Measurements from ENCODE around the gene C3orf22.

C3orf22 gene

GRCh38 chr3:126581569-126581968 lies 22.8 kb upstream of the C3orf22 start:
- DNase-seq (ENCODE audit: low read depth) = no peak
- no peak overlapping the region for H3K4me3 ChIP-seq (ENCODE audit: low read depth, low read length)
- TF ChIP-seq, protein P1, sequence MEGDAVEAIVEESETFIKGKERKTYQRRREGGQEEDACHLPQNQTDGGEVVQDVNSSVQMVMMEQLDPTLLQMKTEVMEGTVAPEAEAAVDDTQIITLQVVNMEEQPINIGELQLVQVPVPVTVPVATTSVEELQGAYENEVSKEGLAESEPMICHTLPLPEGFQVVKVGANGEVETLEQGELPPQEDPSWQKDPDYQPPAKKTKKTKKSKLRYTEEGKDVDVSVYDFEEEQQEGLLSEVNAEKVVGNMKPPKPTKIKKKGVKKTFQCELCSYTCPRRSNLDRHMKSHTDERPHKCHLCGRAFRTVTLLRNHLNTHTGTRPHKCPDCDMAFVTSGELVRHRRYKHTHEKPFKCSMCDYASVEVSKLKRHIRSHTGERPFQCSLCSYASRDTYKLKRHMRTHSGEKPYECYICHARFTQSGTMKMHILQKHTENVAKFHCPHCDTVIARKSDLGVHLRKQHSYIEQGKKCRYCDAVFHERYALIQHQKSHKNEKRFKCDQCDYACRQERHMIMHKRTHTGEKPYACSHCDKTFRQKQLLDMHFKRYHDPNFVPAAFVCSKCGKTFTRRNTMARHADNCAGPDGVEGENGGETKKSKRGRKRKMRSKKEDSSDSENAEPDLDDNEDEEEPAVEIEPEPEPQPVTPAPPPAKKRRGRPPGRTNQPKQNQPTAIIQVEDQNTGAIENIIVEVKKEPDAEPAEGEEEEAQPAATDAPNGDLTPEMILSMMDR (IDR thresholded peaks at IDR 0.05; ENCODE audit: control insufficient read depth, extremely low read depth, insufficient read depth) = no peak

- no peak overlapping the region for H3K4me3 ChIP-seq (ENCODE audit: low read depth, low read length)
- DNase-seq (ENCODE audit: low read depth) = no peak
- TF ChIP-seq, protein P1 (IDR thresholded peaks at IDR 0.05; ENCODE audit: control insufficient read depth, extremely low read depth, insufficient read depth) = no peak
Measured at GRCh38 chr3:126580746-126581145, 22.0 kb upstream of the C3orf22 start.

GRCh38 chr3:126578702-126579101 lies 20.0 kb upstream of the C3orf22 start:
- TF ChIP-seq, protein P1 (IDR thresholded peaks at IDR 0.05; ENCODE audit: control insufficient read depth, extremely low read depth, insufficient read depth) = no peak
- H3K4me3 ChIP-seq (ENCODE audit: low read depth, low read length) = no peak overlapping the region
- DNase-seq (ENCODE audit: low read depth) = no peak

- H3K4me3 ChIP-seq (ENCODE audit: low read depth, low read length) = no peak overlapping the region
- TF ChIP-seq, protein P1 (IDR thresholded peaks at IDR 0.05; ENCODE audit: control insufficient read depth, extremely low read depth, insufficient read depth) = no peak
- DNase-seq (ENCODE audit: low read depth) = no peak
Measured at GRCh38 chr3:126577261-126577660, 18.5 kb upstream of the C3orf22 start.

DNA sequence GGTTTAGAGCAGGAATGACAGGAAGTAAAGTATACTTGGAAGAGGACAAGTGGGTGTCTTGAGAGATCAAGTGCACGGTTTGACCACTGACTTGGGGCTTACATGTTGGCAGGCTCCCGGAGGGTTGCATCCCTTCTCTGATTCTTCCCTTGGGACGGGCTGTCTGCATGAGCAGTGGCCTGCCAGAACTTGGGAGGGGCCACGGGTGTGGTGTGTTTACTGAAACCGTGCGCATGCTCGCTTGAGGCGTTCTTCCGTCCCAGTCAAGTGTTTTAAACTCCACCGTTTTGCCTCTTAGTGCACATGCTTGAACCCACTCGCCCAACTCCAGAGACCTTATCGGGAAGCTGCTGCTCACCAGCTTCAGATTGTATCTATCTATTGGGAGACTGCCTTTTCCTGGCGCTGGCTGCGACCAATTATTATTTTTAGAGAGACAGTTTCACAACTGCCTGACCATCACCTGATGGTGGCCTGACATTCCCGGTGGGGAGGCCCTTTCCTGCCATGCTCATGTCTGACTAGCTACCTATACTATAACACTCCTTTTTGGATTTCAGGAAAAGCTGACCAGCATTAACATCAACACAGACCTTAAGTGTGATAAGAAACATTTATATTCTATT lies 14.9 kb upstream of the C3orf22 start:
- no peak for DNase-seq (ENCODE audit: low read depth)
- H3K4me3 ChIP-seq (ENCODE audit: low read depth, low read length) = no peak overlapping the region
- TF ChIP-seq, protein P1 (IDR thresholded peaks at IDR 0.05; ENCODE audit: control insufficient read depth, extremely low read depth, insufficient read depth) = no peak

- TF ChIP-seq, protein P1 (IDR thresholded peaks at IDR 0.05; ENCODE audit: control insufficient read depth, extremely low read depth, insufficient read depth) = no peak
- H3K4me3 ChIP-seq (ENCODE audit: low read depth, low read length) = no peak overlapping the region
- no peak for DNase-seq (ENCODE audit: low read depth)
Measured at GRCh38 chr3:126571078-126571477, 12.3 kb upstream of the C3orf22 start.

DNA sequence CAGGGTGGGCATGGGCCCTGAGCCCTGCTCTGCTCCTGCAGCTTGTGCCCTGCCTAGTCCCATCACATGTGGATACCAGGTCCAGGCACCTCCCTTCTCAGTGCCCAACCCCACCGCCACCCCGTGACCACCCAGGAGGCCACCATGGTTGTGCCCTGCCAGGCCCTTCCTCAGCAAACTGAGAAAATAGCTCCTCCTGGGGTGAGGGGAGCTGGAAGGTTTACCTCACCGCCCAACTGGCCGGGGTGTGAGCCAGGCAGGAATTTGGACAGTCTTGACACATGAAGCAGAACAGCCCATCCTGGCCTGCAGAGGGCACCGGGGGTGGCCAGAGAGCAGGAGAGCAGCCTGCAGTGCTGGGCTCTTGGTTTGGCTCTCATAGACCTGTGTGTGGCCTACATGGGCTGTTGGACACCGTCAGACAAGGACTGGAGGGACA lies 11.4 kb upstream of the C3orf22 start:
- TF ChIP-seq, protein P1 (IDR thresholded peaks at IDR 0.05; ENCODE audit: control insufficient read depth, extremely low read depth, insufficient read depth) = no peak
- no peak overlapping the region for H3K4me3 ChIP-seq (ENCODE audit: low read depth, low read length)
- DNase-seq (ENCODE audit: low read depth) = no peak
